Measurements from ENCODE around the gene CCM2. TPM values are rescaled to one million over a fixed set of nuclear protein-coding genes. Genes with fewer than 3 reads are reported as not detected.
A peak's percentile ranks its signal among the peaks of the same experiment; 100 is the strongest.

Gene CCM2
- total and polyA plus RNA-seq, 2 of the 8 experiments (the other 6 are each of a cell fraction or from before 2014, with no cell fraction given), result 31.6 to 41.2 TPM

DNA sequence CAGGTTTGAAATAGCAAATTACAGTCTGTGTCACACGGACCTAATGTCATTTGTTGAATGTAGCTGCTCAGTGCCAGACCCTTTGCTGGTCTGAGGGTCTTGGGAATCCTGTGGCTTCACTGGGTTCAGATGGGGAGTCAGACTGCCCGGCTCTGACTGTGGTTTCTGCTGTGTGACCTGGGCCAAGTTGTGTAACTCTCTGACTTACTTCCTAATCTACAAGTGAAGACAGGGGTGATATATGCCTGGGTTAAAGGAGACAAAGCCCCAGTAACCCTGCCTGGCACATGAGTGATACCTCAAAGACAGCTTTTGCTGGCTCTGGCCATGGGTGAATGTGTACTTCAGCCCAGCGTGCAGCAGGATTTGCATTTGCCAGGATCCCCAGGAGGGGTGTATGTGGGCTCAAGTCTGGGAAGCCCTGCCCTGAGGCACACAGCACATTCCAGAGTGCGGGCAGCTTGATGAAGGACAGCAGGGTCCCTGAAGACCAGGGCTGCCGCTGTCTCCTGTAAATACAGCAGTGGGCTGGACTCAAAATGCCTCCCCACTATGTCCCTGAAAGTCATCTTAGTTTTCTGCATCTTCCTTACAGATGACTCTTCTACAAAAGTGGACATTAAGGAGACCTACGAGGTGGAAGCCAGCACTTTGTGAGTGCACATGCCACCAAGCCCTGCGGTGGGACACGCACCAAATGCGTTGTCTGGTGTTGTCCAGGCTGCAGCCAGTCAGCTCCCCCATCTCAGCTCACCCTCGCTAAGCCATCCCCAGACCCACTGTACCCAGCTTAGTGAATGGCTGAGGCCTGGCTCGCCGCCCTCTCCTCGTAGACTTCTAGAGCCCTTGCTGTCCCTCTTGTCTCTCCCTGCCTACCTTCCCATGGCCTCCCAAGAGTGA lies 72.4 kb downstream of the CCM2 start:
- H2BK15ac ChIP-seq (ENCODE audit: low read length), result no peak overlapping the region
- no peaks in the 10 kb centered on the region for H3K27me3 ChIP-seq (replicated peaks in 1 of 4; ENCODE audit: control insufficient read depth in 3 of 4, extremely low read depth in 1 of 4, insufficient read depth in 3 of 4, low read length in 3 of 4)
- H2AFZ ChIP-seq (ENCODE audit: low read length), result no peak overlapping the region
- no peak overlapping the region for H2BK120ac ChIP-seq (replicated peaks; ENCODE audit: low read depth, low read length)
- 93% methylated on average over 13 of the region's 13 CpGs; no CpG with 5 or more reads in 1 of the 2 experiments for WGBS, 2 experiments (ENCODE audit: extremely low coverage in 1 of 2, insufficient coverage in 1 of 2, insufficient read length in 1 of 2, insufficient replicate concordance in 2 of 2, low coverage in 1 of 2, low lambda C conversion rate in 2 of 2, missing lambda C conversion rate in 1 of 2)
- no peaks in the 10 kb centered on the region; the same call in 1 of the 2 replicates for H3K23me2 ChIP-seq (ENCODE audit: low read depth, low read length)
- no peaks in the 10 kb centered on the region for H3K9me3 ChIP-seq (ENCODE audit: insufficient read depth in 2 of 2, low read depth in 1 of 2, low read length in 1 of 2)
- H2BK5ac ChIP-seq (ENCODE audit: low read depth, low read length), result peak overlapping the region; percentile 60; the same call in 1 of the 2 replicates
- no peak overlapping the region for H4K8ac ChIP-seq (ENCODE audit: extremely low read depth, insufficient read depth, low read length)
- H3K56ac ChIP-seq (replicated peaks; ENCODE audit: insufficient read length, low read depth, low read length), result no peak overlapping the region
- no peak overlapping the region for H3K4me3 ChIP-seq (ENCODE audit: extremely low read depth in 1 of 4, insufficient read depth in 2 of 4, low read depth in 3 of 4, low read length in 4 of 4)
- no peak overlapping the region for H3K4ac ChIP-seq (replicated peaks; ENCODE audit: insufficient read length, low read depth, low read length)
- no peak overlapping the region for H4K91ac ChIP-seq (replicated peaks; ENCODE audit: insufficient read length, low read length)
- H2BK20ac ChIP-seq (ENCODE audit: low read length), result no peak overlapping the region
- no peak for DNase-seq (ENCODE audit: low read depth in 1 of 2, low spot score in 2 of 2)
- no peak overlapping the region; the same call in 1 of the 2 replicates for H3K18ac ChIP-seq (ENCODE audit: extremely low read depth, low read length)
- no peak for FAIRE-seq
- H3K9ac ChIP-seq (replicated peaks in 1 of 4; ENCODE audit: extremely low read depth in 1 of 4, low read depth in 3 of 4, low read length in 3 of 4), result no peak overlapping the region
- H3K79me1 ChIP-seq (ENCODE audit: low read depth, low read length), result peaks cover 2% of the 10 kb centered on the region; the same call in 1 of the 2 replicates
- H3K36me3 ChIP-seq (ENCODE audit: control insufficient read depth in 2 of 4, insufficient read depth in 4 of 4, low read length in 3 of 4), result peaks cover 0 to 10% (median 4%) of the 10 kb centered on the region in 4 experiments; a peak in 6 of 8 replicates
- H3K23ac ChIP-seq (ENCODE audit: insufficient read length), result no peak overlapping the region
- ChIA-PET CTCF (ENCODE audit: partially characterized antibody) (interaction anchor here (0.9 to 6.3 kb wide), 14 partner anchors 9 to 107 kb away, joined by 3 to 40 read pairs (median 3); no protein-coding TSS in a partner anchor), POLR2A (ENCODE audit: partially characterized antibody) (interaction anchor here (0.7 to 1.9 kb wide), 2 partner anchors 33 to 39 kb away, joined by 3 to 4 read pairs; partner anchors contain the start of gene TBRG4)
- no peak overlapping the region for H3K14ac ChIP-seq (ENCODE audit: insufficient read length)
- H4K20me1 ChIP-seq (replicated peaks in 1 of 2; ENCODE audit: control insufficient read depth in 1 of 2, insufficient read depth in 2 of 2, low read length in 2 of 2), result peaks cover 2 to 10% of the 10 kb centered on the region in 2 experiments
- no peak overlapping the region for H4K5ac ChIP-seq (ENCODE audit: insufficient read length, low read depth, low read length)
- no peaks in the 10 kb centered on the region; a peak in 1 of 7 replicates for H3K4me1 ChIP-seq (replicated peaks in 1 of 4; ENCODE audit: control insufficient read depth in 3 of 4, insufficient read depth in 4 of 4, low read length in 3 of 4)
- no peak overlapping the region for H2BK12ac ChIP-seq (ENCODE audit: low read depth, low read length)
- H3K27ac ChIP-seq (ENCODE audit: low read depth, low read length), result no peak overlapping the region; the same call in 1 of the 2 replicates
- no peaks in the 10 kb centered on the region for H3K79me2 ChIP-seq (ENCODE audit: control insufficient read depth in 1 of 2, insufficient read depth in 2 of 2, low read length in 2 of 2)
- H3K4me2 ChIP-seq (ENCODE audit: insufficient read depth in 1 of 2, low read depth in 2 of 2, low read length in 2 of 2), result no peak overlapping the region
- no peak overlapping the region for H2AK5ac ChIP-seq (ENCODE audit: low read depth, low read length)
- no peak for TF ChIP-seq CBX8 (IDR thresholded peaks at IDR 0.05; ENCODE audit: borderline replicate concordance, low read depth, low read length)
- TF ChIP-seq, protein P1, sequence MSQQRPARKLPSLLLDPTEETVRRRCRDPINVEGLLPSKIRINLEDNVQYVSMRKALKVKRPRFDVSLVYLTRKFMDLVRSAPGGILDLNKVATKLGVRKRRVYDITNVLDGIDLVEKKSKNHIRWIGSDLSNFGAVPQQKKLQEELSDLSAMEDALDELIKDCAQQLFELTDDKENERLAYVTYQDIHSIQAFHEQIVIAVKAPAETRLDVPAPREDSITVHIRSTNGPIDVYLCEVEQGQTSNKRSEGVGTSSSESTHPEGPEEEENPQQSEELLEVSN (IDR thresholded peaks at IDR 0.05), result no peak
- TF ChIP-seq SP2 (IDR thresholded peaks at IDR 0.05; ENCODE audit: low read length), result no peak
- TF ChIP-seq EGR1 (IDR thresholded peaks at IDR 0.05; ENCODE audit: borderline replicate concordance, low read depth, low read length), result no peak
- TF ChIP-seq TBP (IDR thresholded peaks at IDR 0.05; ENCODE audit: low read depth, low read length), result no peak
- TF ChIP-seq PHF8 (conservative IDR thresholded peaks at IDR 0.05; ENCODE audit: low read depth, low read length), result no peak
- no peak for TF ChIP-seq SRF (IDR thresholded peaks at IDR 0.05; ENCODE audit: low read depth, low read length)
- TF ChIP-seq CREB1 (IDR thresholded peaks at IDR 0.05), result no peak
- TF ChIP-seq SIX5 (IDR thresholded peaks at IDR 0.05; ENCODE audit: low read depth, low read length), result no peak
- no peak for TF ChIP-seq POLR2A (IDR thresholded peaks at IDR 0.05; ENCODE audit: control extremely low read depth in 1 of 2, low read depth in 2 of 2, low read length in 2 of 2)
- TF ChIP-seq KDM4A (IDR thresholded peaks at IDR 0.05; ENCODE audit: low read depth, low read length, severe bottlenecking), result no peak
- no peak for TF ChIP-seq SP4 (IDR thresholded peaks at IDR 0.05; ENCODE audit: low read length)

Measured in H1 (cell line).